ENCODE results near the gene MAPKAP1. TPM values are rescaled to one million over a fixed set of nuclear protein-coding genes. Genes with fewer than 3 reads are reported as not detected.

The MAPKAP1 gene
- polyA plus RNA-seq, 1 donor from 2014 or later = 57.5 TPM

GRCh38 chr9:125485471-125486151 lies 221.4 kb downstream of the MAPKAP1 start:
- Histone ChIP-seq H3K27me3 (ENCODE audit: insufficient read depth, low read depth, low read length) (no peaks in the 10 kb centered on the region), H4K20me1 (ENCODE audit: insufficient read depth) (no peaks in the 10 kb centered on the region), H3K4me2 (ENCODE audit: low read length) (no peak overlapping the region), H2AFZ (ENCODE audit: low read depth, low read length) (no peak overlapping the region), H3K9me2 (ENCODE audit: insufficient read depth, low read length) (no peaks in the 10 kb centered on the region), H3K9me3 (ENCODE audit: low read length) (no peaks in the 10 kb centered on the region), H3K27ac (ENCODE audit: low read length) (no peak overlapping the region), H3K36me3 (ENCODE audit: insufficient read depth, low read length) (no peaks in the 10 kb centered on the region), H3K79me2 (replicated peaks; ENCODE audit: insufficient read depth, low read length) (no peaks in the 10 kb centered on the region), H3K4me3 (ENCODE audit: low read length) (no peak overlapping the region), H3K9ac (ENCODE audit: low read length) (no peak overlapping the region), H3F3A (ENCODE audit: insufficient read depth, low read length, poor library complexity, severe bottlenecking) (no peaks in the 10 kb centered on the region)
- TF ChIP-seq EP300 (conservative IDR thresholded peaks at IDR 0.05; ENCODE audit: poor library complexity, severe bottlenecking) (no peak), MXI1 (conservative IDR thresholded peaks at IDR 0.05; ENCODE audit: poor library complexity, severe bottlenecking) (no peak), POLR2AphosphoS5 (IDR thresholded peaks at IDR 0.05) (no peak), RAD21 (conservative IDR thresholded peaks at IDR 0.05) (no peak), CTCF (IDR thresholded peaks at IDR 0.05; ENCODE audit: poor library complexity, severe bottlenecking) (no peak), TAF1 (IDR thresholded peaks at IDR 0.05; ENCODE audit: low read depth) (no peak), SMC3 (conservative IDR thresholded peaks at IDR 0.05; ENCODE audit: poor library complexity) (no peak), EZH2 (IDR thresholded peaks at IDR 0.05; ENCODE audit: borderline replicate concordance, insufficient read depth, low read length, poor library complexity, severe bottlenecking) (no peak), REST (IDR thresholded peaks at IDR 0.05; ENCODE audit: borderline replicate concordance) (no peak)

GRCh38 chr9:125484350-125485282 lies 222.4 kb downstream of the MAPKAP1 start:
- peak; percentile 20 for TF ChIP-seq EP300 (conservative IDR thresholded peaks at IDR 0.05; ENCODE audit: poor library complexity, severe bottlenecking)
- TF ChIP-seq REST (IDR thresholded peaks at IDR 0.05; ENCODE audit: borderline replicate concordance) = no peak
- no peak overlapping the region for H3K9ac ChIP-seq (ENCODE audit: low read length)
- no peak overlapping the region for H3K4me2 ChIP-seq (ENCODE audit: low read length)

More at GRCh38 chr9:125484350-125485282, 222.4 kb downstream of the MAPKAP1 start:
- H3K27ac ChIP-seq (ENCODE audit: low read length) = no peak overlapping the region
- no peaks in the 10 kb centered on the region for H3K9me3 ChIP-seq (ENCODE audit: low read length)
- H3K79me2 ChIP-seq (replicated peaks; ENCODE audit: insufficient read depth, low read length) = no peaks in the 10 kb centered on the region
- no peaks in the 10 kb centered on the region for H3F3A ChIP-seq (ENCODE audit: insufficient read depth, low read length, poor library complexity, severe bottlenecking)
- no peak overlapping the region for H2AFZ ChIP-seq (ENCODE audit: low read depth, low read length)
- H4K20me1 ChIP-seq (ENCODE audit: insufficient read depth) = no peaks in the 10 kb centered on the region
- no peaks in the 10 kb centered on the region for H3K27me3 ChIP-seq (ENCODE audit: insufficient read depth, low read depth, low read length)
- no peaks in the 10 kb centered on the region for H3K36me3 ChIP-seq (ENCODE audit: insufficient read depth, low read length)
- H3K9me2 ChIP-seq (ENCODE audit: insufficient read depth, low read length) = no peaks in the 10 kb centered on the region
- H3K4me3 ChIP-seq (ENCODE audit: low read length) = no peak overlapping the region
